Activated CD4-positive, alpha-beta T cell treated with anti-CD3 and anti-CD28 coated beads for 24 hours (primary cell): Measurements from ENCODE around the gene MYH14.
"Not testable (repeated sequence)": the region's sequence is repeated elsewhere in the genome, so short reads cannot be mapped to it uniquely, and the experiment has no call there.

Source experiments
- DNase-seq, 2 donors: peaks; one replicate each; pipeline ENCODE4 v3.0.0-alpha.2; 2020; ENCODE audit warnings: low read depth in 2 of 2

The MYH14 gene

DNA sequence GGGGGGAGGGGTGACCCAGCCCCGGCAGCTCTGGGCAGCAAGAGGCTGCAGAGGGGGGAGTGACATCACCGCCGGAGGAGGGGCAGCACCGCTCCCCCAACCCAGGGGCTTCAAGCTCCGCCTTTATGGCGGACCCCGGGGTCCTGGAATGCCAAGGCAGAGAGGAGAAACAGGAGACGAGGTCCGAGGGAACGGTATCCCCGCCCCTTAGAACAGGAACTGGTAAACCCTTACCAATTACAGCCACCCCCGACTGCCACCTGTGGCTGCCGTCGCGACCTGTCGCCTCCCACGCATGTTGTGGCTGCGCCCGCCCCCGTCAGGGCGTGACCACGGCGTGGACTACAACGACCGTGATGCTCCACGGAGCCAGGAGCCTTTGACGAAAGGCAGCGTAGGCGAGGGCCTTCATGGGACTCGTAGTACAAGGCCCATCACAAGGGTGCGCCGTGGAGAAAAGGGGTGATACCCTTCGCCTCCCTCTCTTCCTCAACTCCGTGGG is 129.9 kb downstream of the MYH14 start:
- DNase-seq, result peak; percentile 78 to 92

DNA sequence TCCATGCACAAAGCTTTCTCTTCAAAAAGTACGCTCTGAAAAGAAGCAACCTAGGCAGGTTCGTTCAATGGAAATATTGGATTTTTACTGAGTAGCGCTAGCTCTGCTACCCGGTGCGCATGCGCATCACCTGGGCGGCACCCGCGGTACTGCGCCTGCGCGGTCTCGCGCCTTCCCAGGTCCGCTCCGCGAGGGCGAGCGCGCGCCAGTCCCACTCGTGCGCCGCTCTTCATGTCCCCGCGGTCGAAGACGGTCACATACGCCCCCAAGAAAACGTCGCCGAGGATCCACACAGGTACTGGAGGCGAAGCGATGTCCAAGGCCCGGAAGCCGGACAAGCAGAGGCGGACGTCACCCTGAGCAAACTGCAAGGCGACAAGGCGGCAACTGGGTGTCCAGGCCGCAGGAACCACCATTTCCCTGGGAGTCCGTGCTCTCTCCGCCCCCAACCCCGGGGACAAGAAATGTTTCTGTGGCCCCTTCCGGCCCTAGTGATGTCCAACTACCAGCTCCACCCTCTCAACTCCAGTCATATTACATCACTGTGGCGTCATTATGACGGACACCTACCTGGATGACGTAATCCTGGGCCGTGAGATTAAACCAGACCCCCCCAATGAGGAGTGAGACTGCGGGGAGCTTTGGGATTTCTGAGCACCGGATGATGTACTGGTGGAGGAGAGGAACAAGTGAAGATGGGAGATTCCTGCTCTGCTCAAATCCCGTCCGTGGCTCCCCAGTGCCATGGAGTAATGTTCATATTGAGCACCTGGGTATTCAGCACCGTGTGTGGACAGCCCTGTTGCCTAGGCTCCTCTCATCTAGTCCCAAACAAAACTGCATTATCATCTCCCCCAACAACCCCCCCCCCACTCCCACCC is 130.6 kb downstream of the MYH14 start:
- peak; percentile 71 to 75 for DNase-seq

DNA sequence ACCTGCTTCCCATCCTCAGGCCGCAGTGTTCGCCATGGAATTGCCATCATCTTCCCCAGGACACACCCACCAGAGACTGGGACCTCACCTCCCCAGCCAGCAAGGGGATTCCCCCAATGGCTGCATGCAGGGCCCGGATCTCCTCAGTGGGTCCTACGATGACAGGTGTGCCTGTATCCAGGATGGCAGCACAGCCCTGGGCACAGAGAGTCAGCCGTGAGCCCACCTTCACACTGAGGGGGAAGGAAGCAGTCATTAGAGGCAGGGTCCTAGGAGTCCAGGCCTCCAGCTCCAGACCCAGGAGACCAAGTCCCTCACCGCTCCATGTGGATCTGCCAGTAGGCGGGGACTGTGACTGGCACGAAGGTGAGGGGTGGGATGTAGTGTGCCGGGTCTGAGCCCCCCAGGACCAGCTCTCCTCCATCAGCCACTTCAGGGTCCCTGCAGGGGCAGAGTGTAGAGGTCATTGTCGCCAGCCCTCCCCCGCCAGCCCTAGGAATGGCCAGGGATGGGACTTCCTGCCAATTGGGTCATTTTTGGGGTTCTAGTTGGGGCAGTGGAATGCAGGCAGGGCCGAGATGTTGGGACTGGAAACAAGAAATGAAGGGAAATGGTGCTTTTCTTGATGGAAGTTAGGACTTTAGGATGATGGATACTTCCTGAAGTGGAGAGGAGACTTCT is 131.5 kb downstream of the MYH14 start:
- DNase-seq, result no peak

DNA sequence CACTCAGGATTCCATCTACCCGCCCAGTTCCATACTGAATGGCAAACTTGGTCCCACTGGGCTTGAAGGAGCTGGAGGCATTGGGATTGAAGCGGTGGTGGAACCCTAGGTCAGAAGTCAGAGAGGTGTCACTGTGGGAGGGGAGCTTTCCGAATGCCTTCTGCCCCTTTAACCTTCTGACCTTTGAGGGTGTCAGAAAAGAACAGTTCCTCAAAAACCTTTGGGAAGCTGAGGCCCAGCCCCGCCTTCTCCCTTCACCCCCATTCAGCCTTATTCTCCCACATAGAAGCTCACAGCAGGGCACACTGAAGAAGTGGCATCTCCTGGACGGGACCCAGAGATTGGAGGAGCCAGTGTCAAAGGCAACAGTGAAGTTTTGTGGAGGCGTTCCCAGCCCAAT is 133.6 kb downstream of the MYH14 start:
- DNase-seq, result not testable (repeated sequence)

DNA sequence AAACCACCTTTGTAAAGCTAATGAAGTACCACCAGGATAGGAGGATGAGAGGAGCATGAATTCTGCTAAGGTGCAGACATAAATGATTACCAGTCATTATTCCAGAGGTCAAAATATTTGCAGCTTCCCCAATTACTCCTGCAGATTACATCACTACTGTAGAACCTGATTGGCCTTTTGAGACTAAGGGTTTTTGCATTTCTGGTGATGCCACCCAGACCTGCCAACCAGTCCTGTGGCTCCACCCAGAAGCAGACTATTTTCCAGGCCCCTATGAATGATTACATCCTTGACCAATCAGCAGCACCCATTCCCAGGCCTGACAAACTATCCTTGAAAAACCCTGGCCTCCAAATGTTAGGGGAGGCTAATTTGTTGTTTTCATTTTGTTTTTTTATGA is 136.9 kb downstream of the MYH14 start:
- no peak for DNase-seq

DNA sequence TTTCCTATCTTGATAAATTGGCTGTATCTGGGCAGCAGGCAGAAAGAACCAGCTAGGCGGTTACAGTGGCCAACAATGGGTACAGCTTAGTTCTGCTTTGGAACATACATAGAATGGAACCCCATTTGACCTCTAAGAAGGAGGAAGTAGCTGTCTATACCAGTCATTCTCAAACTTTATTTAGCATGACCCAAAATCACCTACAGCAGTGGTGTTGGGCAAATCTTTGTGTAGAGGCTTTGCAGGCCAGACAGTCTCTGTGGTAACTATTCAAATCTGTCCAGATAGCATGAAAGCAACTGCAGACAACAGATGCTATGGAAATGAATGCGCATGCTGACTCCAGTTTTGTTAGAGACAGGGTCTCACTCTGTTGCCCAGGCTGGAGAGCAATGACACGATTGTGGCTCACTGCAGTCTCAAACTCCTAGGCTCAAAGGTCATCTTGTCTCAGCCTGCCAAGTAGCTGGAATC is 137.7 kb downstream of the MYH14 start:
- DNase-seq, result no peak

DNA sequence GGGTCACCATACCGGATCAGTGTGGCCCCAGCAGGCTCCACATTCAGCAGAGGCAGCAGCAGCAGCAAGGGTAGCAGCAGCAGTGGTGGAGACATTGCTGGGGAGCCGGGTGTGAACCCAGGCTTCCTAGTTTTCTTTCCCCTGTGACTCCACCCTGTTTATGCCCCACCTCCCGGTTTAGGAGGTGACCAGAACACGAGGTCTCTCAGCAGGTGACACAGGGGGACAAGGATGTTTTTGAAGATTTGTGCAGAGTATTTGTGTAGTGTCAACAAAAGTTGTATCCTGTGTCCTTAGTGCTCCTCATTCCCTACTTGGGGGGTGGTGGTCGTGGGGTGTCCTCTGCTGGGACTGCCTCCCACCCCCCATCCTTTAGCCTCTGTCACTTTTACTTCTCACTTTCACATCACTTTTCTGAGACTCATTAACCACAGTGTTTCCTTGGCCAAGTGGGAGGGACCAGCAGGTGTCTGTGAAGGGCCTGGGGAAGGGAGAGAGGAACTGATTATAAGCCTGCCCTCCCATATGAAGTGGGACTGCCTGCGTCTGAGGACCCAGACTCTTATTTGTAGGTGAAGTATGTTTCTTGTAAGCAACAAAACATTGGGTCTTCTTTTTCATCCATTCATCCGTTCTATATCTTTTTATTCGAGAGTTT is 141.4 kb downstream of the MYH14 start:
- no peak for DNase-seq

DNA sequence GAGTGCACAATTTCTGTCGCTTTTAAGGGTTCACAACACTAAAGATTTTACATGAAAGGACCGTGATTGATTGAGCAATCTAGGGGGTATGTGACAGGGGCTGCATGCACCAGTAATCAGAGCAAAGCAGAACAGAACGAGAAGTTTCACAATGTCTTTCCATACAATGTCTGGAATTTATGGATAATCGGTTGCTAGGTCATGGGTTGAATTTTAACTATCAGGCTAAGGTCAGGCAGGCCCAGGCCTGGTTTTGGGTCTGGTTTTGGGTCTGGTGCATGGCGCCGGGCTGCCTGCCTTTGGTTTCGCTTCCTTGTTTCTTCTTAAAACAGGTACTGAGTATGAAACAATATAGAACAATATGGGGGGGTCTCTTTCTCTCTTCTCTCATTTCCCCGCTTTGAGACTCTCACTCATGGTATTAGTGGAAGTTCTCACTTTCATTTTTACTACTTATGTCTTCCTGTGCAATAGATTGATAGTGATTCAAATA is 143.7 kb downstream of the MYH14 start:
- DNase-seq, result not testable (repeated sequence)

DNA sequence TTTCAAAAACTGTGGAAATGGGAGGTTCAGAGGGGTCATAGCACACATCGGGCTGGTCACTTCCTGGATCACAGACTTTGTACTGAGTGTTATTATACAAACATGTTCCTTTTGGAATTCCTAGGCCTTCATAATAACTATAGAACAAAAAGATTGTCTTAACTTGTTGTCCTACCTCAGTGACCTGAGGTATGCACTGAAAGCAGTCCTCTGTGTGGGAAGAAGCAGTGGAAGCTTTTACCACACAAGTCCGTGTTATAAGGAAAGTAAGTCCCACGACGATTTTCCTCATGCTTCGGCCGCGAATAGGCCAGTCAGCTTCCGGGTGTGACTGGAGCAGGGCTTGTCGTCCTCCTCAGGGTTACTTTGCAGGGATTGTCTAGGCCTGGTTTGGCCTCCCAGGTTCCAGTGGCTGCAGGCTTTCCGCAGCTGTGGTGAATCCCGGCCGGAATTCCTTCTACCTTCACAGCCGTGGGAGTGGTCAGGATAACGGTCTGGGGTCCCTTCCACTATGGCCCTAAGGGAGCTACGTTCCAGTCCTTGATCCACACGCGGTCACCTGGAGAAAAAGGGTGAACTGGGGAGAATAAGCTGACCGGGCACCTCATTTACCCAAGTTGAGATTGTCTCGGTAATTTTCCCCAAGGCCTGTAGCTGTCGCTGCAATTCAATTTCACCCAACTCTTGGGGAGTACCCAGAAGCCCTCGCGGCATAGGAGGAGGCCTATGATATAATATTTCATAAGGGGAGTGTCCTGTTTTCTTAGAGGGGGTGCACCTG is 146.0 kb downstream of the MYH14 start:
- no peak for DNase-seq

DNA sequence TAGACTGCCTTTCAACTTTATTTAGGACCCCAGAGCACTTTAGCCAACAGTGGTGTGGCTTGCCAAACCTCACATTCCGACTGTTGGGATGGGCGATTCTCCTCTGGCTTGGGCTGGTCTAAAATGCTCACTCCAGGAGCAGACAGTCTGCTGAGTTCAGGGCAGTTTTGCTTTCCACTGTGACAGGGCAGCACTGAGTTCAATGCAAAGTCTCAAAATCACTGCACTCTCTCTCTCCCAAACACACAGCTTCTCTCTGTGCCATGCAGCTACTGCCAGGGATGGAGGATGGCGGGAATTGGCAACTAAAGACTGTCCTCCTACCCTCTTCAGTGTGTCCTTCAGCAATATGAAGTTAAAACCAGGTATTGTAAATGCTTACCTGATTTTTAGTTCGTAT is 148.8 kb downstream of the MYH14 start:
- no peak for DNase-seq

DNA sequence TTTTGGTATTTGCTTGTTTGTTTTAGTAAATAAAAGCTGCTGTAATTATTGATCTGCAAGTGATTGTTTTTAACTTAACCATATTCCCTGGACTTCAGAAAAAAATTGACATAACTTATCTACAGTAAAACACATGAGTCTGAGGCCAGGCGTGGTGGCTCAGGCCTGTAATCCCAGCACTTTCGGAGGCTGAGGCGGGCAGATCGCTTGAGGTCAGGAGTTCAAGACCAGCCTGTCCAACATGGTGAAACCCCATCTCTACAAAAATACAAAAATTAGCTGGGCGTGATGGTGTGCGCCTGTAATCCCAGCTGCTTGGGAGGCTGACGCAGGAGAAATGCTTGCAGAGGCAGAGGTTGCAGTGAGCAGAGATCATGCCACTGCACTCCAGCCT is 150.1 kb downstream of the MYH14 start:
- not testable (repeated sequence) for DNase-seq

DNA sequence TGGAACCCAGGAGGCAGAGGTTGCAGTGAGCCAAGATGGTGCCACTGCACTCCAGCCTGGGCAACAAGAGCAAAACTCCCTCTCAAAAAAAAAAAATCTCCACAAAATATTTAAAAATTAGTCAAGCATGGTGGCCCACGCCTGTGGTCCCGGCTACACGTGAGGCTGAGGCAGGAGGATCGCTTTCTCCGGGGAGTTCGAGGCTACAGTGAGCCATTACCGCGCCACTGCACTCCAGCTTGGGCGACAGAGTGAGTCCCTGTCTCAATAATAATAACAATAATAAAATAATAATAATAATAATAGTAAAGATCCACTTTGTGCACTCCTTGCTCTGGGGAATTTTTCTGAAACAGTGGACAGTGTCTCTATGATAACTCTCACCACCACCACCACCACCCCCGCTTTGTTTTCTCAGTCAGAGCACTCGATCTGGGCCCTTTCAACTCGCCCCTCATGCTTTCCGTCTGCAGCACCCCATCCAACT is 153.3 kb downstream of the MYH14 start:
- DNase-seq, result no peak

DNA sequence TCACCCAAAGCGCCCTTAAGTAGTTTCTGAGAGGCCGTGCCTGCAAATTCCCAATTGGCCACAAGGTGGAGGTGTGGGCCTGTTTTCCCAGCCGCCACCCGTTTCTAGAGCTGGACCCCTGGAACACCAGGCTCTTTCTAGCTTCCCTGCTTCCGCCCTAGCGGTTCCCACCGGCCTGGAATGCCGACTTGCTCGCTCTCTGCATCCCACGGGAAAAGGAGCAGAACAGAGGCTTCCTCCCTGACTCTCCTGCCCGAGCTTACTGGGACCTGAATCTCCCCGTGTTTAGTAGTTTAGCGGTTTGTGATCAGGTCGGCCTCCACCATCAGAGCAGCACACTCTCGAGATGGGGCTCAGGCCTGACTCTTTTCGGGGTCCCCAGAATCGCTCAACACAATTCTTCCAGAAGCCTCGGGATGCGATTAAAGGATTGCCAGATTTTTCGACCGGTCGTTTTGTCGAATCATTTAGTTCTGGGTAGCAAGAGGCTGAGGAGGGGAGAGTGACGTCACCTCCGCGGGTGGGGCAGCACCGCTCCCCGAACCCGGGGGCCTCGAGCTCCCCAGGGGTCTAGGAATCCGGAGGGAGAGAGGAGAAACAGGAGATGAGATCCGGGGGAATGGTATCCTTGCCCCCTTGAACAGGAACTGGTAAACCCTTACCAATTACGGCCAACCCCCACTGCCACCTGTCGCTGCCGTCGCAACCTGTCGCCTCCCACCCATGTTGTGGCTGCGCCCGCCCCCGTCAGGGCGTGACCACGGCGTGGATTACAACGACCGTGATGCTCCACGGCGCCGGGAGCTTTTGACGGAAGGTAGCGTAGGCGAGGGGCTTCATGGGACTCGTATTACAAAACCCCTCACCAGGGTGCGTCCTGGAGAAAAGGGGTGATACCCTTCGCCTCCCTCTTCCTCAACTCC is 154.0 kb downstream of the MYH14 start:
- peak; percentile 80 to 81 for DNase-seq

DNA sequence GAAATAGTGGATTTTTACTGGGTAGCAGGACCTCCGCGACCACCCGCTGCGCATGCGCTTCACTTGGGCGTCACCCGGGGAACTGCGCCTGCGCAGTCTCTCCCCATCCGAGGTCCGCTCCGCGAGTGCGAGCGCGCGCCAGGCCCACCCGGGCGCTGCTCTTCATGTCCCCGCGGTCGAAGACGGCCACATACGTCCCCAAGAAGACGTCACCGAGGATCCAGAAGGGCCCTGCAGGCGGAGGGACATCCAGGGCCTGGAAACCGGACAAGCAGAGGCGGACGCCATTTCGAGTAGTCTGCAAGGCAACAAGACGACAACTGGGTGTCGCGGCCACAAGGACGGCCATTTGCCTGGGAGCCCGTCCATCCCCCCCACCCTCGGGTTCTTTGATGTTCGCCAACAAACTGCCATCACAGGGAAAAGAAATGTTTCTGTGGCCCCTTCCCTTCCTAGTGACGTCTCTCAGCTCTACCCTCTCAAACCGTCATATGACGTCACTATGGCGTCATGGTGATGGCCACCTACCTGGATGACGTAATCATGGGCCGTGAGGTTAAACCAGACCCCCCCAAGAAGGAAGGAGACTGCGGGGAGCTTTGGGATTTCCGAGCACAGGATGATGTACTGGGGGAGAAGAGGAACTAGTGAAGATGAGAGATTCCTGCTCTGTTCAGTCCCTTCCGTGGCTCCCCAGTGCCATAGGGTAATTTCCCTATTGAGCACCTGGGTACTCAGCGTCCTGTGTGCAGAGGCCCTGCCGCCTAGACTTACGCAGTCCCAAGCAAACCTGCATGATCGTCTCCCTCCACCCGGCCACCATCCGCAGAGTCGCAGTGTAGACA is 155.3 kb downstream of the MYH14 start:
- peak; percentile 61 to 62 for DNase-seq

DNA sequence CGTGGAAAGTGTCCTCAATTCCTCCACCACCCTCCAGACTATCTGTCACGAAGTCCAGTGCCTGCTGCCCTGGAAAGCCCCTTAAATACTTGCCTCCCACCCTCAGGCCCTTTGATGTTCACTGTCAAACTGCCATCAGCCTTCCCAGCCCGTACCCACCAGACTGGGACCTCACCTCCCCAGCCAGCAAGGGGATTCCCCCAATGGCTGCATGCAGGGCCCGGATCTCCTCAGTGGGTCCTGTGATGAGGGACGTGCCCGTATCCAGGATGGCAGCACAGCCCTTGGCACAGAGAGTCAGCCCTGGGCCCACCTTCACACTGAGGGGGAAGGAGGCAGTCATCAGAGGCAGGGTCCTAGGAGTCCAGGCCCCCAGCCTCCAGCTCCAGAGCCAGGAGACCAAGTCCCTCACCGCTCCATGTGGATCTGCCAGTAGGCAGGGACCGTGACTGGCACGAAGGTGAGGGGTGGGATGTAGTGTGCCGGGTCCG is 156.0 kb downstream of the MYH14 start:
- DNase-seq, result no peak
